Brain microvascular endothelial cell (primary cell): ENCODE measurements around the gene SCN2B.

Experiments used
- DNase-seq: peaks from one replicate; pipeline ENCODE4 v3.0.0-alpha.2; 2020
- H3K27ac ChIP-seq: fragments of 250-450 bp; sonication (Bioruptor Pico); 2 replicates; pipeline ENCODE4 v1.5.1; 2020; ENCODE audit warnings: mild to moderate bottlenecking, moderate library complexity
- H3K27me3 ChIP-seq: fragments of 250-450 bp; sonication (Bioruptor Pico); replicated peaks from 2 replicates; pipeline ENCODE4 v1.5.1; 2020; ENCODE audit warnings: mild to moderate bottlenecking
- H3K36me3 ChIP-seq: fragments of 250-450 bp; sonication (Bioruptor Pico); replicated peaks from 2 replicates; pipeline ENCODE4 v1.5.1; 2020; ENCODE audit warnings: mild to moderate bottlenecking
- H3K4me3 ChIP-seq: 2 replicates; pipeline ENCODE4 v1.5.1; 2011; ENCODE audit warnings: low read depth, mild to moderate bottlenecking, control low read depth, low read length, moderate library complexity
- in situ Hi-C: cut with HindIII; loops from 2 replicates; pipeline ENCODE4 v1.10.0; 2017; ENCODE audit warnings: low sequenced_read_pairs, low pct_ligation_motif_present
- TF ChIP-seq, protein P1 (sequence below): IDR thresholded peaks from 2 replicates; pipeline ENCODE4 v1.5.1; 2011; ENCODE audit warnings: low read depth, mild to moderate bottlenecking, moderate library complexity, low read length, control low read depth, inconsistent platforms; ENCODE audit errors: missing control alignments

SCN2B gene

DNA sequence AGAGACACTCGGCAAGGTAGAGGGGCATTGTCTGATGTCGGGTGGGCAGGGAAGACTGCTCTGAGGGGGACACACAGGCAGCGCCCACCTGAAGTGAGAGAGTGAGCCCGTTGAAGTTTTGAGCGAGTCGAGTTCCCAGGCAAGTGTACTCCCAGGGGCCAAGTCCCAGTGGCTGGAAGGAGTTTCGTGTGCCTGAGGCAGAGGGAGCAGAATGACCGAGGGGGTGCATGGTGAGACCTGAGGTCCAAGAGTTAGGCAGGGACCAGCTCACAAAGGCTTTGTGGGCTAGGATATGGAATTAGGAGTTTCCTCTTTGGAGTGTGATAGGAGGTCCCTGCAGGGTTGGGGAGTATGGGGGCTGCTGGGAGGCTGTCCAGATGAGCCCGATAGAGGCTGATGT, 6.2 kb downstream of the SCN2B start:
- TF ChIP-seq, protein P1, sequence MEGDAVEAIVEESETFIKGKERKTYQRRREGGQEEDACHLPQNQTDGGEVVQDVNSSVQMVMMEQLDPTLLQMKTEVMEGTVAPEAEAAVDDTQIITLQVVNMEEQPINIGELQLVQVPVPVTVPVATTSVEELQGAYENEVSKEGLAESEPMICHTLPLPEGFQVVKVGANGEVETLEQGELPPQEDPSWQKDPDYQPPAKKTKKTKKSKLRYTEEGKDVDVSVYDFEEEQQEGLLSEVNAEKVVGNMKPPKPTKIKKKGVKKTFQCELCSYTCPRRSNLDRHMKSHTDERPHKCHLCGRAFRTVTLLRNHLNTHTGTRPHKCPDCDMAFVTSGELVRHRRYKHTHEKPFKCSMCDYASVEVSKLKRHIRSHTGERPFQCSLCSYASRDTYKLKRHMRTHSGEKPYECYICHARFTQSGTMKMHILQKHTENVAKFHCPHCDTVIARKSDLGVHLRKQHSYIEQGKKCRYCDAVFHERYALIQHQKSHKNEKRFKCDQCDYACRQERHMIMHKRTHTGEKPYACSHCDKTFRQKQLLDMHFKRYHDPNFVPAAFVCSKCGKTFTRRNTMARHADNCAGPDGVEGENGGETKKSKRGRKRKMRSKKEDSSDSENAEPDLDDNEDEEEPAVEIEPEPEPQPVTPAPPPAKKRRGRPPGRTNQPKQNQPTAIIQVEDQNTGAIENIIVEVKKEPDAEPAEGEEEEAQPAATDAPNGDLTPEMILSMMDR = no peak
- H3K4me3 ChIP-seq = no peak overlapping the region
- in situ Hi-C loops = no loop called here
- no peak for DNase-seq
- peaks cover 14% of the 10 kb centered on the region for H3K27me3 ChIP-seq
- no peaks in the 10 kb centered on the region for H3K36me3 ChIP-seq
- H3K27ac ChIP-seq = no peak overlapping the region

DNA sequence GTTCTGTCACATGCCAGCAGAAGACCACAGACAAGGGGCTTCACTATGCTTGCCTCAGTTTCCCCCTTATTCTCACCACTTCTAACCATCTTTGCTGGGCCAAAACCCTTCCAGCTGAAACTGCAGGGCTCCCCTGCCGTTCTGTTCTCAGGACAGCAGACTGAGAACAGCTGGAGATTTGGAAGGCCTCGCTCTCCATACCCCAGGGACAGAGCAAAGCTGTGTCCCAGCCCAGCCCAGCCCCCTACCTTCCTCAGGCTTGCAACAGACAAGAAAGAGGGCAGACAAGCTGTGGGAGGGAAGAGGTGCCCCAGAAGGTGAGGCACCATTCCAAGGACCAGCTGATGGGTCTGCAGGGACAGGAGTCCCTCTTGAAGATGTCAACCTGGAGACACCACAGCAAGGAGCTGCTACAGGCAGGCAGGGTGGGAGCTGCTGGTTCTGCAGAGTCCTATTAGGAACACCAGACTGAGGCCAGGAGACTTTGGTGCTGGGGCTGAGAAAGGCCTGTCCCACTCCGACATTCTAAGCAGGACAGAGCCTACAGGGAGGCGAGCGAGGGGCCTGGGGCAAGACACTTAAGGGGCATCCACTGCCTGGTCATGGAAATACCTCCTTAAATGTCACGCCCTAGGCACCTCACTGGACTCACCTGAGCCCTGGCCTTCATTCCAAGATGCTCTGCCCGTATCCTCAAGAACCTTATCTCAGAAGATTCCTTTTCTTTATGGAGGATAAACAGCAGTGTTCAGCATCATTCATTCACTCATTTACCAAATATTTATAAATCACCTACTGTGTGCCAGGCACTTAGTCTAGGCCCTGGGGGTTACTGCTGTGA, 6.9 kb downstream of the SCN2B start:
- in situ Hi-C loops = no loop called here
- Histone ChIP-seq H3K4me3 (no peak overlapping the region), H3K27ac (no peak overlapping the region), H3K36me3 (no peaks in the 10 kb centered on the region), H3K27me3 (peaks cover 9% of the 10 kb centered on the region)
- TF ChIP-seq, protein P1 = no peak
- DNase-seq = no peak

DNA sequence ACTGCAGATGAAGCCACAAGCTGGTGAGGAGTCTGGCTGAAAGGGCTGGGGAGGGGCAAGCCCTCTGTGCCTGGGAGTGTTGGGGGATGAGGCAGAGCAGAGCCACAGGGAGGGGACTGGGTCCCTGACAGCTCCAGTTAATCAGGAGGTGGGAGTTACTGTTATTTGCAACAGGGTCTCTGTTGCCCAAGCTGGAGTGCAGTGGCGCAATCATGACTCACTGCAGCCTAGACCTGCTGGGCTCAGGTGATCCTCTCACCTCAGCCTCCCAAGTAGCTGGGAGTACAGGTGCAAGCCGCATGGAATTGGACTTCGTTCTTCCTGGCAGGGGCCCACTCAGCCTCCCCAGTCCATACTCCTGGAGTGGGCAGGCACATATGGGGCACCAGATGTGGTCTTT, 7.7 kb downstream of the SCN2B start:
- no peak for DNase-seq

DNA sequence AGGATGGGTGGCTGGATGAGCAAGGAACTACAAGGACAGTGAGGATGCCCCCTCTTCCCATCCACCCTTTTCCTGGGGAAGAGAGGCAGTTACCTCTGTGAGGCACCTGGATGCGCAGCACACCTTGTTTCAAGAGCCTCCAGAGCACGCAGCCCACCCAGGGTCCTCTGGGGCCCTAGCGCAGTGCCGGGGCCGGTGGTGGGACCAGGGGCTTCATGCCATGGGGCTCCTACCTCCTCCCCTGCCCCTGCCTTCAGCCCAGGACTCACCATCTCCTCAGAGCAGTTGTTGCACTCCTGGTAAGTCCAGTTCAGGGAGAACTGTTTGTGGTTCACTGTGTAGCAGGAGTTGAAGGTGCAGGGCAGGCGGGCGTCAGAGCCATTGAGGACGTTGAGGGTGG, 8.1 kb downstream of the SCN2B start:
- in situ Hi-C loops = no loop called here
- H3K27me3 ChIP-seq = peaks cover 7% of the 10 kb centered on the region
- DNase-seq = no peak
- no peak overlapping the region for H3K27ac ChIP-seq
- TF ChIP-seq, protein P1 = no peak
- H3K4me3 ChIP-seq = no peak overlapping the region
- H3K36me3 ChIP-seq = no peaks in the 10 kb centered on the region

More for the DNA sequence above, 7.7 kb downstream of the SCN2B start:
- H3K36me3 ChIP-seq = no peaks in the 10 kb centered on the region
- H3K27ac ChIP-seq = no peak overlapping the region
- peaks cover 7% of the 10 kb centered on the region for H3K27me3 ChIP-seq
- TF ChIP-seq, protein P1 = no peak
- H3K4me3 ChIP-seq = no peak overlapping the region
- in situ Hi-C loops = no loop called here

DNA sequence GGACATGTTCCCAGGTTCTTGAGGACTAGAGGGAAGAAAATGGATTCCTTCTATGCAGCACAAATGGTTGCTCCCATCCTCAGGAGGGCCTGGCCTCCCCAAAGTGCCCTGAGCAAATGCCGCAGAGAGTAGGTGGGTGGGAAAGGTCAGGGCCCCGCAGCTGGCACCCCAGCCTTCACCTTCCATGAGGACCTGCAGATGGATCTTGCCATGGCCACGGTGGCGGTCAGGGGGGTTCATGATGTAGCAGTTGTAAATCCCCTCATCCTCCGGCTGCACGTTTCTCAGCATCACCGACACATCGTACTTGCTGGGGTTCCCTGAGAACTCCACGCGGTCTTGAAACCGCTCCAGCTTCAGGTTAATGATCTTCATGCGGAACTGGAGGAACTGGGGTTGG, 8.5 kb downstream of the SCN2B start:
- no peak overlapping the region for H3K4me3 ChIP-seq
- H3K36me3 ChIP-seq = no peaks in the 10 kb centered on the region
- DNase-seq = no peak
- no peak overlapping the region for H3K27ac ChIP-seq
- TF ChIP-seq, protein P1 = no peak
- H3K27me3 ChIP-seq = peaks cover 7% of the 10 kb centered on the region
- in situ Hi-C loops = no loop called here

DNA sequence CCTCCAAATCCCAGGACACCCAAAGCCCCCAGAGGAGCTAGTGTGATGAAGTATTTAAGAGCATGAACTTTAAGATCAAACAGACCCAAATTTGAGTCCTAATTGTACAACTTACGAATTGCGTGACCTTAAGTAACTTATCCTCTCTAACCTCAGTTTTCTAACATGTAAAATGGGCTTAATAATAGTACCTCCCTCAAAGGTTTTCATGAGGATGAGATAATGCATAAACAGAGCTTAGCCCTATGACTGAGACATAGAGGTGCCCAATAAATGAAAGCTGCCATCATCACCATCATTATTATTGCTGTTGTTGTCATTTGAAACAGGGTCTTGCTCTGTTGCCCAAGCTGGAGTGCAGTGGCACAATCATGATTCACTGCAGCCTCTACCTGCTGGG, 9.2 kb downstream of the SCN2B start:
- Histone ChIP-seq H3K27me3 (peaks cover 7% of the 10 kb centered on the region), H3K4me3 (no peak overlapping the region), H3K36me3 (no peaks in the 10 kb centered on the region), H3K27ac (no peak overlapping the region)
- DNase-seq = no peak
- in situ Hi-C loops = no loop called here
- TF ChIP-seq, protein P1 = no peak
